Smooth muscle cell (in vitro differentiated cells): ENCODE data around the gene CPEB4. TPM values are rescaled to one million over a fixed set of nuclear protein-coding genes. Genes with fewer than 3 reads are reported as not detected.

Experiments used
- DNase-seq: peaks from one replicate; lab custom pipeline; 2025; ENCODE audit not compliant: unreplicated experiment; lab: John Stamatoyannopoulos, UW
- H2AFZ ChIP-seq: fragments of 200-600 bp; sonication (generic); 2 replicates; pipeline ENCODE4 v1.6.0; 2016; ENCODE audit warnings: antibody characterized with exemption, low read depth, mild to moderate bottlenecking
- H3F3A ChIP-seq: fragments of 200-600 bp; sonication (generic); 2 replicates; pipeline ENCODE4 v1.6.0; 2017; ENCODE audit warnings: antibody characterized with exemption, low read depth
- H3K27ac ChIP-seq: fragments of 200-600 bp; sonication (generic); 2 replicates; pipeline ENCODE4 v1.5.1; 2016; ENCODE audit warnings: low read depth, mild to moderate bottlenecking
- H3K27me3 ChIP-seq: fragments of 200-600 bp; sonication (generic); 2 replicates; pipeline ENCODE4 v1.6.1; 2016; ENCODE audit warnings: low read depth, mild to moderate bottlenecking
- H3K36me3 ChIP-seq: fragments of 200-600 bp; sonication (generic); 2 replicates; pipeline ENCODE4 v1.5.1; 2016; ENCODE audit warnings: low read depth
- H3K4me1 ChIP-seq: fragments of 200-600 bp; sonication (generic); 2 replicates; pipeline ENCODE4 v1.5.1; 2016; ENCODE audit warnings: low read depth
- H3K4me2 ChIP-seq: fragments of 200-600 bp; sonication (generic); 2 replicates; pipeline ENCODE4 v1.6.0; 2016; ENCODE audit warnings: mild to moderate bottlenecking
- H3K4me3 ChIP-seq: fragments of 200-600 bp; sonication (generic); 2 replicates; pipeline ENCODE4 v1.5.1; 2016; ENCODE audit warnings: mild to moderate bottlenecking
- H3K79me2 ChIP-seq: fragments of 200-600 bp; sonication (generic); 2 replicates; pipeline ENCODE4 v1.6.0; 2016; ENCODE audit warnings: low read depth, mild to moderate bottlenecking
- H3K9ac ChIP-seq: fragments of 200-600 bp; sonication (generic); 2 replicates; pipeline ENCODE4 v1.6.0; 2016; ENCODE audit warnings: low read depth
- H3K9me3 ChIP-seq: fragments of 200-600 bp; sonication (generic); replicated peaks from 2 replicates; pipeline ENCODE4 v1.5.1; 2016; ENCODE audit warnings: low read depth
- H4K20me1 ChIP-seq: fragments of 200-600 bp; sonication (generic); 2 replicates; pipeline ENCODE4 v1.6.0; 2016; ENCODE audit warnings: low read depth
- WGBS: methylation state at CpG from one replicate; pipeline ENCODE4 v1.1.7; 2016; ENCODE audit warnings: low lambda C conversion rate; 5-methylcytosine and 5-hydroxymethylcytosine counted together
- polyA plus RNA-seq: library from polyadenylated mRNA; unstranded; fragments of >200 nt; fragmentation: Nextera tagmentation; extraction: Ambion mirVana; gene quantifications from 2 replicates; pipeline ENCODE4 v1.2.1, GENCODE V29; 2016
- total RNA-seq: library from RNA; depleted of rRNA; stranded (reverse); fragments of >200 nt; gene quantifications from 2 replicates; pipeline ENCODE4 v1.2.3, GENCODE V29; 2014
- TF ChIP-seq, protein P1 (sequence below): fragments of 200-600 bp; sonication (generic); IDR thresholded peaks from 2 replicates; pipeline ENCODE4 v1.5.1; 2017; ENCODE audit warnings: borderline replicate concordance, mild to moderate bottlenecking, antibody characterized with exemption; ENCODE audit not compliant: insufficient read depth, poor library complexity, severe bottlenecking

CPEB4 gene
- total and polyA plus RNA-seq, 2 experiments from 2014 or later = 5.1 to 38.5 TPM

DNA sequence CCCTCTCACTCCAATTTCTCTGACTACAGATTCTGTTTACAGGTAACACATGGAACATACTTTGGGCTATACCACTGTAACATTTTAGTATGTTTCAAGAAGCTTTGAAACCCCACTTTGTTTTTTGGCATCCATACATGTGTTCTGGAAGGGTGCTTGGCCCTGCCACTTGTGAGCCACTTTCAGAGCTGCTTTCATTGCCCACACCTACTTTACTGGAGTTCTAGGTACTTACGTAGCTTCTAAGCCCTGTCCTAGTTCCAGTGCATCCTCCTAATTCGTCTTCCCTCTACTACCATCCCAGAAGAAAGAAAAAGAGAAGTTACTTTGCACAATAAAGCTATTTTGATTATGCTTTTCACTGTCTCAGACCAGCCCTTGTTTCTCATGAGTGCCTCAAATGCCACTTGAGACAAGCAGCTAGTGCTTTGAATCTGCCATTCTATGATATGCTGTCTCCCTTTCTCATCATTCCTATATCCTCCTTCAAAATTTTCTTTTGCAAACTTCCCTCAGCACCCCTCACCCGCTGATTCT lies 74.4 kb downstream of the CPEB4 start:
- peak overlapping the region; percentile 85 for H3K4me2 ChIP-seq
- TF ChIP-seq, protein P1, sequence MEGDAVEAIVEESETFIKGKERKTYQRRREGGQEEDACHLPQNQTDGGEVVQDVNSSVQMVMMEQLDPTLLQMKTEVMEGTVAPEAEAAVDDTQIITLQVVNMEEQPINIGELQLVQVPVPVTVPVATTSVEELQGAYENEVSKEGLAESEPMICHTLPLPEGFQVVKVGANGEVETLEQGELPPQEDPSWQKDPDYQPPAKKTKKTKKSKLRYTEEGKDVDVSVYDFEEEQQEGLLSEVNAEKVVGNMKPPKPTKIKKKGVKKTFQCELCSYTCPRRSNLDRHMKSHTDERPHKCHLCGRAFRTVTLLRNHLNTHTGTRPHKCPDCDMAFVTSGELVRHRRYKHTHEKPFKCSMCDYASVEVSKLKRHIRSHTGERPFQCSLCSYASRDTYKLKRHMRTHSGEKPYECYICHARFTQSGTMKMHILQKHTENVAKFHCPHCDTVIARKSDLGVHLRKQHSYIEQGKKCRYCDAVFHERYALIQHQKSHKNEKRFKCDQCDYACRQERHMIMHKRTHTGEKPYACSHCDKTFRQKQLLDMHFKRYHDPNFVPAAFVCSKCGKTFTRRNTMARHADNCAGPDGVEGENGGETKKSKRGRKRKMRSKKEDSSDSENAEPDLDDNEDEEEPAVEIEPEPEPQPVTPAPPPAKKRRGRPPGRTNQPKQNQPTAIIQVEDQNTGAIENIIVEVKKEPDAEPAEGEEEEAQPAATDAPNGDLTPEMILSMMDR = no peak
- H3K79me2 ChIP-seq = no peaks in the 10 kb centered on the region
- peaks cover 11% of the 10 kb centered on the region for H3K4me1 ChIP-seq
- H3K9ac ChIP-seq = no peak overlapping the region
- no peaks in the 10 kb centered on the region for H3K27me3 ChIP-seq
- H3K9me3 ChIP-seq = no peaks in the 10 kb centered on the region
- DNase-seq = no peak
- no peak overlapping the region for H2AFZ ChIP-seq
- no peak overlapping the region for H3K4me3 ChIP-seq
- peaks cover 2% of the 10 kb centered on the region for H3K36me3 ChIP-seq
- WGBS = 84% methylated on average over 3 of the region's 3 CpGs
- H3K27ac ChIP-seq = peak overlapping the region; percentile 84
- peaks cover 13% of the 10 kb centered on the region for H3F3A ChIP-seq
- H4K20me1 ChIP-seq = no peaks in the 10 kb centered on the region

DNA sequence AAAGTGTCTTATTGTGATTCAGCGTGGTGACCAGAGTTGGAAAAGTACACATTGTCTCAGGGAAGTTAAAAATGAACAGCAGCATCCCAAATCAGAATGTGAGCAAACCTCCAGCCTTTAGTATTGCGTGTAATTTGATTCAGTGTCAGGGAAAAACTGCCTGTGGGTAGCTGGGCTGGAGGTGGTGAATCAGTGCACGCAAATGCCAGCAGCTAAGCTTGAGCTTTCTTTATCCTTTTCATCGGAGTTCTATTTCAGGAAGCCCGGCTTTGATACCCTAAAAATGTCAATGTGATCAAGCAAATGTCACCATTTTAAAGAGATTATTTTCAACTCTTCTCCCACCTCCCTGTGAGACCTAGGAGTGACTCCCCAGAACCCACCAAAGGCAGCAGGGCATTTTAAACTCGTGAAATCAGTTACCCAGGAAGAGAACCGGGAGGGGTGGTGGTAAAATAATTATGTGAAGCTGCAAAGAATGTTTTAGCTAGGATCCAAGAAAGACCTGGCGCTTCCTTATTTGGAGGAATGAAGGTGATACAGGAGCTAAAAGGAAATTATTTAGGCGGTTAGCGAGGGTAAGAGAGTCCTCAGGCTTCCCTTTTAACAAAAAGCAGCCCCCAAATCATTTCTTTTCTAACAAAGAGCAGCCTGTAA lies 75.2 kb downstream of the CPEB4 start:
- DNase-seq = no peak
- H3K9me3 ChIP-seq = no peaks in the 10 kb centered on the region
- no peaks in the 10 kb centered on the region for H3K36me3 ChIP-seq
- TF ChIP-seq, protein P1 = no peak
- H3K27ac ChIP-seq = peak overlapping the region; percentile 84
- H4K20me1 ChIP-seq = no peaks in the 10 kb centered on the region
- no peaks in the 10 kb centered on the region for H3K79me2 ChIP-seq
- peak overlapping the region; percentile 85 for H3K4me2 ChIP-seq
- peak overlapping the region; percentile 69 for H3K9ac ChIP-seq
- no peak overlapping the region for H2AFZ ChIP-seq
- 19% methylated on average over 10 of the region's 10 CpGs for WGBS
- H3K4me3 ChIP-seq = peak overlapping the region; percentile 47
- no peaks in the 10 kb centered on the region for H3K27me3 ChIP-seq
- H3F3A ChIP-seq = peaks cover 14% of the 10 kb centered on the region
- peaks cover 19% of the 10 kb centered on the region for H3K4me1 ChIP-seq

DNA sequence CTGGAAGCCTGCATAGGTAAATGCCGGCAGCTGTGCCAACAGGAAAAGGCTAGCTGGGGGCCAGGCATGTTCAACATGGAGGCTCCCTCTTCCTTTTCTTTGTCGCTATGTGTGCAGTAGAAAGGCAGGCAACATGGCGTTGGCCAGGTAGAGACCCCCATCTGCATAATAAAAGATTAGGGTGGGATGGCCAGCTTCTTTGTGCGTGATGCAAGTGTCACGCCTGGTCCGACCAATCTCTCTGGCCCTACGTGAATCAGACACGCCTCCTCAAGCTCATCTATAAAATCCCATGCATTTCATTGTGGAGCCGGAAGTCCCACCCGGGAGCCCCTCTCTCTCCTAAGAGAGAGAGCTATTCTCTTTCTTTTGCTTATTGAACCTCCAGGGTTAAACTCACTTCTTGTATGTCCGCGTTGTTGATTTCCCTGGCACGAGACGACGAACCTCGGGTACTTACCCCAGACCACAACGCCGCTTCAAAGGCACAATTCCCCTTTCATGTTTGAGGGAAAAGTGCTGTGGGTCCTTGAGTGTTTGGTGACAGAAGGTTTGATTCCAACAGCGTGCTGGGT lies 75.8 kb downstream of the CPEB4 start:
- Histone ChIP-seq H3K4me3 (peak overlapping the region; percentile 47), H3K4me1 (peaks cover 23% of the 10 kb centered on the region), H3K9me3 (no peaks in the 10 kb centered on the region), H3K27me3 (no peaks in the 10 kb centered on the region), H3K4me2 (peak overlapping the region; percentile 85), H3K9ac (peak overlapping the region; percentile 69), H2AFZ (no peak overlapping the region), H3K27ac (peak overlapping the region; percentile 84), H3K36me3 (no peaks in the 10 kb centered on the region), H3K79me2 (no peaks in the 10 kb centered on the region), H3F3A (peaks cover 17% of the 10 kb centered on the region), H4K20me1 (no peaks in the 10 kb centered on the region)
- 51% methylated on average over 19 of the region's 19 CpGs for WGBS
- DNase-seq = no peak
- TF ChIP-seq, protein P1 = no peak
